Measurements from ENCODE around the gene IL1RAPL1.
"Not testable (repeated sequence)": the region's sequence is repeated elsewhere in the genome, so short reads cannot be mapped to it uniquely, and the experiment has no call there.

Gene IL1RAPL1

GRCh38 chrX:28757290-28757689 is 170.0 kb downstream of the IL1RAPL1 start:
- H3K4me3 ChIP-seq (ENCODE audit: low read depth, low read length): no peak overlapping the region
- DNase-seq (ENCODE audit: low read depth): no peak
- no peak for TF ChIP-seq CTCF (IDR thresholded peaks at IDR 0.05; ENCODE audit: low read depth, low read length)
- TF ChIP-seq POLR2A (IDR thresholded peaks at IDR 0.05; ENCODE audit: extremely low read depth, insufficient read length): no peak
- TF ChIP-seq MYC (IDR thresholded peaks at IDR 0.05; ENCODE audit: low read depth, low read length): no peak
- TF ChIP-seq MAX (IDR thresholded peaks at IDR 0.05; ENCODE audit: low read depth, low read length): no peak

GRCh38 chrX:28766561-28766960 is 179.3 kb downstream of the IL1RAPL1 start:
- DNase-seq (ENCODE audit: low read depth); H3K4me3 ChIP-seq (ENCODE audit: low read depth, low read length): not testable (repeated sequence)

GRCh38 chrX:28773807-28774206 is 186.6 kb downstream of the IL1RAPL1 start:
- DNase-seq (ENCODE audit: low read depth): no peak
- H3K4me3 ChIP-seq (ENCODE audit: low read depth, low read length): no peak overlapping the region
- TF ChIP-seq MAX (IDR thresholded peaks at IDR 0.05; ENCODE audit: low read depth, low read length): no peak
- TF ChIP-seq POLR2A (IDR thresholded peaks at IDR 0.05; ENCODE audit: extremely low read depth, insufficient read length): no peak
- TF ChIP-seq MYC (IDR thresholded peaks at IDR 0.05; ENCODE audit: low read depth, low read length): no peak
- no peak for TF ChIP-seq CTCF (IDR thresholded peaks at IDR 0.05; ENCODE audit: low read depth, low read length)

GRCh38 chrX:28787206-28787605 is 200.0 kb downstream of the IL1RAPL1 start:
- no peak overlapping the region for H3K4me3 ChIP-seq (ENCODE audit: low read depth, low read length)
- no peak for TF ChIP-seq CTCF (IDR thresholded peaks at IDR 0.05; ENCODE audit: low read depth, low read length)
- no peak for TF ChIP-seq MYC (IDR thresholded peaks at IDR 0.05; ENCODE audit: low read depth, low read length)
- no peak for TF ChIP-seq MAX (IDR thresholded peaks at IDR 0.05; ENCODE audit: low read depth, low read length)
- no peak for TF ChIP-seq POLR2A (IDR thresholded peaks at IDR 0.05; ENCODE audit: extremely low read depth, insufficient read length)
- no peak for DNase-seq (ENCODE audit: low read depth)

GRCh38 chrX:28800671-28801070 is 213.4 kb downstream of the IL1RAPL1 start:
- not testable (repeated sequence) for H3K4me3 ChIP-seq (ENCODE audit: low read depth, low read length); DNase-seq (ENCODE audit: low read depth)

- H3K4me3 ChIP-seq (ENCODE audit: low read depth, low read length): no peak overlapping the region
- no peak for DNase-seq (ENCODE audit: low read depth)
- TF ChIP-seq CTCF (IDR thresholded peaks at IDR 0.05; ENCODE audit: low read depth, low read length) (no peak), MYC (IDR thresholded peaks at IDR 0.05; ENCODE audit: low read depth, low read length) (no peak), MAX (IDR thresholded peaks at IDR 0.05; ENCODE audit: low read depth, low read length) (no peak), POLR2A (IDR thresholded peaks at IDR 0.05; ENCODE audit: extremely low read depth, insufficient read length) (no peak)
Observed at GRCh38 chrX:28802625-28803024, 215.4 kb downstream of the IL1RAPL1 start.

- DNase-seq (ENCODE audit: low read depth): no peak
- no peak overlapping the region for H3K4me3 ChIP-seq (ENCODE audit: low read depth, low read length)
- TF ChIP-seq MAX (IDR thresholded peaks at IDR 0.05; ENCODE audit: low read depth, low read length) (no peak), CTCF (IDR thresholded peaks at IDR 0.05; ENCODE audit: low read depth, low read length) (no peak), POLR2A (IDR thresholded peaks at IDR 0.05; ENCODE audit: extremely low read depth, insufficient read length) (no peak), MYC (IDR thresholded peaks at IDR 0.05; ENCODE audit: low read depth, low read length) (no peak)
Observed at GRCh38 chrX:28835991-28836390, 248.7 kb downstream of the IL1RAPL1 start.

All from NB4 (cell line).